GM20000 (cell line): ENCODE results near the gene NCF1.
"Not testable (repeated sequence)": the region's sequence is repeated elsewhere in the genome, so short reads cannot be mapped to it uniquely, and the experiment has no call there.

ENCODE experiments used
- DNase-seq: peaks from one replicate; pipeline ENCODE4 v3.0.0; 2012; ENCODE audit warnings: low spot score

NCF1 gene

GRCh38 chr7:74779053-74779452 lies 5.2 kb downstream of the NCF1 start:
- not testable (repeated sequence) for DNase-seq

DNA sequence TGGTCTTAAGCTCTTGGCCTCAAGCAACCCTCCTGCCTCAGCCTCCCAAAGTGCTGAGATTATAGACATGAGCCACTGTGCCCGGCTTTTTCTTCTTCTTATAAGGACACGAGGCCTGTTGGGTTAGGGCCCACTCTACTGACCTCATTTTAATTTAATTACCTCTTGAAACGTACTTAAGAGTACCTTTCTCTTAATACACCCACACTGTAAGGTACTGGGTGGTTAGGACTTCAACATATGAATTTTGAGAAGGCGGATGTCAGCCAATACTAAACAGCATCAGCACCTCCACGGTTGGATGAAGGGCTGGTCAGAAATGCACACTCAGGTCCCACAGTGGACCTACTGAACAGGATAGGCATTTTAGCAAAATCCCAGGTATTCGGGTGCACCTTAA lies 7.9 kb downstream of the NCF1 start:
- DNase-seq = not testable (repeated sequence)

GRCh38 chr7:74783595-74783994 lies 9.8 kb downstream of the NCF1 start:
- DNase-seq = not testable (repeated sequence)

DNA sequence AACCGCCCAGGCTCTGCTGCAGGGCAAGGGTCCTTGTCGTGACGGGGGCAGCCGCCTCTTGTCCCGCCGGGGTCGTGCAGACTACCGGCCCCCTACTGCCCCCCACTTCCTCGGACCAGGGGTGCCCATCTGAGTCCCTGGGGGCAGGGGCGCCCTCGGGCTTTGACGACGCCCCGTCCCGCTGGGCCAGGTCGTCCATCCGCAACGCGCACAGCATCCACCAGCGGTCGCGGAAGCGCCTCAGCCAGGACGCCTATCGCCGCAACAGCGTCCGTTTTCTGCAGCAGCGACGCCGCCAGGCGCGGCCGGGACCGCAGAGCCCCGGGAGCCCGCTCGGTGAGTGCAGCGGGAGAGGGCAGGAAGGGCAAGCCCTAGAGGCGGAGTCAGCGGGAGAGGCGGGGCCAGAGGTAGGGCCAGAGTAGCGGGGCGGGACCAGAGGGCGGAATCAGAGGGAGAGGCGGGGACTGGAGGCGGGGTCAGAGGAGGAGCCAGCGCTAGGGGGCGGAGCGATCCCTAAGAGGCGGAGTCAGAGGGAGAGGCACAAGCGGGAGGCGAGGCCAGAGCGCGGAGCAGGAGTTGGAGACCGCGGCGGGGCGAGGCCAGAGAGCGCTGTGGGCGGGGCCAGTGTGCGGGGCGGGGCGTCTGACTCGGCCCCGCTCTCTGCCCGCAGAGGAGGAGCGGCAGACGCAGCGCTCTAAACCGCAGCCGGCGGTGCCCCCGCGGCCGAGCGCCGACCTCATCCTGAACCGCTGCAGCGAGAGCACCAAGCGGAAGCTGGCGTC lies 14.7 kb downstream of the NCF1 start:
- not testable (repeated sequence) for DNase-seq

- not testable (repeated sequence) for DNase-seq
These were observed 15.5 kb downstream of the NCF1 start for GRCh38 chr7:74789200-74789736.

DNA sequence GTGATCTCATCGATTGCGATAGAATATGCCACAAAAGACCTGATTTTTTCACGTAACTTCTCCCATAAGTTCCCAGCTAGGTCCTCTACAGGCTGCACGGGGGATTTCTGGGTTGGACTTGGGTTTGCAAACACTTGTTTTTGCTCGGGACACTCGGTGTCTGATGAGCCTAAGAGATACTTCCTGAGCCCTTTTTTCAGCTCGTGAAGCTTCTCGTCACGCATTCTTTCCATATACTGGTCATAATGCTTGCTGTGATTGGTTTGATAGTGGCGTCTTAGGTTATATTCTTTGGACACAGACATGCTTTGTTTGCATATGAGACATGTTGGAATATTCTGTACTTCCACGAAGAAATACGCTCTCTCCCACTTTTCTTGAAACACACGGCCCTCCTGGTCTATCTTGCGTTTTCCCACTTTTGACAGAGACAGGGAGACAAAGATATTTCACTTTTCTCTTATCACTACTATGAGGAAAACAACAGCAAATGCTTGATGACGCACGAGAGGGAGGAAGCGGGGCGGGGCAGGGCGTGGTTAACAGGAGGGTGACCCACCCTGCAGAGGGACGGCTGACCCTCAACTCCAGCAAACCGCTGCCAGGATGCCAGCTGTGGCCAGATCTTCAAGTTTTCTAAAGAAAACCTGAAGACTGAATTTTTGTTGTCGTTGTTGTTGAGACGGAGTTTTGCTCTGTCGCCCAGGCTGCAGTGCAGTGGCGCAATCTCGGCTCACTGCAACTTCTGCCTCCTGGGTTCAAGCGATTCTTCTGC lies 24.2 kb downstream of the NCF1 start:
- not testable (repeated sequence) for DNase-seq

- not testable (repeated sequence) for DNase-seq
These were observed 24.8 kb downstream of the NCF1 start for GRCh38 chr7:74798644-74799043.

DNA sequence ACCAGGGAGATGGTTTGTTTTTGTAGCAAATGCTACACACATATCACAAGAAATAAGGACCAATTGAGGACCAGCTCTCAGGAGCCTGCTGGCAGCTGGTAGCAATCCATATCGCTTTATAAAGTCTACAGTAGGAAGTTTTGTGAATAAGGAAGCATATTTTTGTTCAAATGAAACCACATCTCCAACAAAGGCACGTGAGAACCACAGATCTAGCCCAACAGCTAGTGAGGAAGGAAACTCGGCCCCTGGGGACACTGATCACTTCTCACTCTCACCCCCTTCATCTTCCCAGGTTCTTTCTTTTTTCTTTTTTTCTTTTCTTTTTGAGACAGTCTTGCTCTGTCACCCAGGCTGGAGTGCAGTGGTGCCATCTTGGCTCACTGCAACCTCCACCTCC lies 42.1 kb downstream of the NCF1 start:
- DNase-seq = not testable (repeated sequence)

DNA sequence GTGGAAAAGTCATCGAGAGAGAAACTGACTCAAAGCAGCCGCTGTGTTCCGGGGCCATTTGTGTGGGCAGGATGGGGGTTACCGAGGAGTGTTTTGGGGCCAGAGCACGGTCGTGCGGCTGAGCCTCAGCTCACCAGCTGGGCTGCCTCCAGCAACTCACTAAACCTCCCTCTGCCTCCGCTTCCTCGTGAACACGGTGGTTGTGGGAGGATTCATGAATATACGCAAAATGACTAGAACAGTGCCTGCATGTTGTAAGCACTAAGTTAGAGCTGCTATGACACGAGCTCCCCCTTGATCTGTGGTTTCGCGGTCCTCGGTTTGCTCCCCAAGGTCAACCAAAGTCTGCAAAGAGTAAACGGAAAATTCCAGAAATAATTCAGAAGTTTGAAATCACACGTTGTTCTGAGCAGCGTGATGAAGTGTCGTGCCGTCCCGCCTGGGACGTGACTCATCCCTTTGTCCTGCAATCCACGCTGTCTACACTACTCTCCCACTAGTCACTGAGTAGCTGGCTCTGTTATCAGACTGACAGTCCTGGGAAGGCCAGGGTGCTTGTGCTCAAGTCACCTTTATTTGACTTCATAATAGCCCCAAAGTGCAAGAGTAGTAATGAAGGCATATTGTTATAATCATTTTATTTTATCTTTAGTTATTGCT lies 46.5 kb downstream of the NCF1 start:
- DNase-seq = not testable (repeated sequence)

DNA sequence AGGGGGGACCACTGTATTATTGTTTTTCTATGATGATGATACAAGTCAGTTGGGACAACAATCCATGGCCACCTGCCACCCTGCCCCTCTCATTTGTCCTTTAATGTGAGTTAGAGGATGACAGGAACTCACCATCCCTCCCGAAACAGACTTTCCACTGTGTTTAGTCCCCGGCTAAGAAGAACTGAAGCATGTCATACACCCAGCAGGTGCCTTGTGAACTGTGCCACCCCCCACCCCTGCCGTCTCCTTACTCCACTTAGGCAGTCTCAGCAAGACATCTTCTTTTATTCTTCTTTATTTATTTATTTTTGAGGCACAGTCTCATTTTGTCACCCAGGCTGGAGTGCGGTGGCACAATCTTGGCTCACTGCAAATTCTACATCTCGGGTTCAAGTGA lies 47.4 kb downstream of the NCF1 start:
- not testable (repeated sequence) for DNase-seq

DNA sequence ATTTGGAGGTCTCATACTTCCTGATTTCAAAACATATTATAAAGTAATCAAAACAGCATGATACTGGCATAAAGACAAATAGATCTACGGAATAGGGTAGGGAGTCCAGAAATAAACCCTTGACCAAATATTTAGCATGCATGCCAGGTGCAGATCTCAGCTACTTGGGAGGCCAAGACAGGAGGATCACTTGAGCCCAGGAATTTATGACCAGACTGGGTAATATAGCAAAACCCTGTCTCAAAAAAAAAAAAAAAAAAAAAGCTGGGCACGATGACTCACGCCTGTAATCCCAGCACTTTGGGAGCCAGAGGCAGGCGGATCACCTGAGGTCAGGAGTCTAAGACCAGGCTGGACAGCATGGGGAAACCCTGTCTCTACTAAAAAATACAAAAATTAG lies 56.1 kb downstream of the NCF1 start:
- DNase-seq = not testable (repeated sequence)

- DNase-seq = not testable (repeated sequence)
These were observed 56.6 kb downstream of the NCF1 start for GRCh38 chr7:74830411-74830810.
